Adipose tissue (tissue), 3 donors: ENCODE data around the gene ENOX1. TPM values are rescaled to one million over a fixed set of nuclear protein-coding genes. Genes with fewer than 3 reads are reported as not detected.

Experiments used
- H3K27ac ChIP-seq: one replicate; pipeline ENCODE4 v1.5.1; 2013; ENCODE audit warnings: low read depth, low read length
- WGBS, 3 donors: extraction: QIAGEN DNeasy Blood & Tissue Kit; methylation state at CpG; one replicate each; pipeline ENCODE4 v1.1.7; 2013; 5-methylcytosine and 5-hydroxymethylcytosine counted together
- polyA plus RNA-seq, 3 donors: library from polyadenylated mRNA; stranded (reverse); fragments of 200-250 nt; gene quantifications; one replicate each; pipeline ENCODE4 v1.2.3, GENCODE V29; 2013
- donor health status: healthy with polysubstance abuse.
- donor health status: Bipolar disorder and iron deficiency.
- donor health status: healthy.

Gene ENOX1
- polyA plus RNA-seq, 3 donors: 0.71 to 2.4 (median 2.4) TPM

DNA sequence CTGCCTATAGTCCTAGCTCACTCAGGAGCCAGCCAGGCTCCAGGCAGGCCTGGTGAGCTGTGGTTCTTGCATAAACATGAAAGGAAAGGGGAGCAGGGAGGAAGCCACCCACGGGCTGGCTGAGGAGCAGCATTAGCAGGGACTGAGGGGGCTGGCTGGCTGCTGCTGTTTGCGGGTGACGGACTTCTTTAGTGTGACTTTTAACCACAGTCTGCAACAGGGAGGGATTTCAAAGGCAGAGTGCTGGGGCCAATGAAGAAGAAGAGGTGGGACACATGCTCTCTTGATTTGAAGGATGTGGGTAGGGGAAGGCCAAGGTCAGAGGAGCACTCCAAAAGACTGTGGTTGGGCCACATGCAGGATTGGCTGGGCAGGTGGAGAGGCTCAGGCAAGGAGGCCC is 540.4 kb downstream of the ENOX1 start:
- H3K27ac ChIP-seq: no peak overlapping the region
- 60 to 70% (median 64%) methylated on average over 3 of the region's 3 CpGs for WGBS, 3 donors

DNA sequence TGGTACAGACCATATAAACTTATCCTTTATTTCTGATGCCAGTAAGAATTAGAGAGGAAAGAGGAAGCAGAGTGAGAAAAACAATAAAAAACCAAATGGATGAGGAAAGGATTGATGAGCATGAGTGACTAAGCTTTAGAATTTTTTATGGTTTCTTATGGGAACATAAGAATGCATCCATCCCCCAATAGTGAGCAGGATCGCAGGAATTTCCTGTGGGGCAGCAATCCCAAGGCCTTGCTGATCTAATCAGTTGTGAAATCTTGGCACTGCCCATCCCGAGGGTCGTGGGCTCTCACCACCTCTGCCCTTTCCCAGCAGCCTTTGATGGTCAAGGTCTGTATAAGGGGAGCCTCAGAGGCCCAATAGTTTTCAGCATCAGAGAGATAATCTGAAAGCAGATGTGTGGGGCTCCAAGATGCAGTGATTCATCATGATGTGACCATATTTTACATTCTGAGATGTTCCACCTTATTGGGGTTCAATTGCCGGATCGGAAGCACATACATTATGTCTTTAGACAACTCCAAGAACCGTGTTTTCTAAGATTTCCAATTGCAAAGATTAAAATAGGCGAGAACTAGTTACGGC is 541.3 kb downstream of the ENOX1 start:
- H3K27ac ChIP-seq: no peak overlapping the region
- 75 to 85% (median 81%) methylated on average over 8 of the region's 8 CpGs for WGBS, 3 donors

DNA sequence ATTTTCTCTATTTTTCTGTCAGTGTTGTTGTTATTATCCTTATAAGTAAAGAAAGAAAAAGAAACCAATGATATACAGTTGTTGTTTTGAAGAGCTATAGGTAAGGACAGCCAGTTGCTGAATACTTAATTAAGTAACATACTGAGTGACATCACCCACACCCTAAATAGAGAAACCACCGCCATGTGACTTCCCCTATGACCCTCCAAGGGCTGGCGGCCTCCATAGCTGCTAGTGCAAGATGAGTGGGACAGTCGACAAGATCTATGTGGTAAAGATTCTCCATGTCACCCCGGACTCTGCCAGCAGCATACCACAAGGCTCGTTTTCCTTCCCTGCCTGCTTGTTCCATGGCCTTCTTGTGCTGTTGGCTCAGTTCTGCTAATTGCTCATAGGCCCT is 542.3 kb downstream of the ENOX1 start:
- no peak overlapping the region for H3K27ac ChIP-seq
- WGBS, 3 donors: 78 to 89% (median 83%) methylated on average over 5 of the region's 5 CpGs

DNA sequence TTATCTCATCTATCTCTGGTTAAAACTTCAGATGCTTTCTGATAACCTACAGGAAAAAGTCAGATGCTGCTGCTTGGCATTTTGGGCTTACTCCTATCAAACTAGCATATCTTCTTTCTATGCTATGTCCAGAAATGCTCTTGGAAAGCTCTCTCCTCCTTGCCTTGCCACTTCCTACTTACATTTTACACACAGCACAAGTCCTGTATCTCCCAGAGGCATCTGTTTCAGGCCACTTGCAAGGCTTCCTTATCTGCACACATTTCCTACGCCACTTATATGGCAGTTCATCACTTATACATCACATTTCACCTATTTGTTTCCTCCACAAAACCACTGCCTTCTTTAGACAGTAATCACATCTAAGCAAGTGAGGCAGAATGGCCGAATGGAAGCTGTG is 543.1 kb downstream of the ENOX1 start:
- WGBS, 3 donors: 51 to 64% (median 60%) methylated on average over 2 of the region's 2 CpGs
- H3K27ac ChIP-seq: no peak overlapping the region

DNA sequence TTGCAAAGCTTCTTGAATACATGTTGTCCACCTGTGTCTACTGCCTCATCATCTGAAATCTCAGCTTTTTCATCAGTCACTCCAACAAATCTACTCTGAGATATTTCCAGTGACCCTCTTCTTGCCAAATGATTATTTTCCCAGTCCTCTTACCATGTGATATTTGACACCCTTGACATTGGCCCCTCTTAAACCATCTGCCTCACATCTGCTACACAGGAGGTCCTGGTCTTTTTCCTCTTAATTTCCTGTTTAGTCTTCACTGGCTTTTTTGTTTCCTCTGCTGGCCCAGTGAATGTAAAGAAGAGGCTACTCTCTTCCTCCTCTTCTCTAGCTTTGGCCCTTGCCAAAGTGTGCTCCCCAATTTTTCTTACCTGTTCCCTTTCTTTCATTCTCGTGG is 544.7 kb downstream of the ENOX1 start:
- no peak overlapping the region for H3K27ac ChIP-seq
- WGBS, 3 donors: 77 to 84% (median 82%) methylated on average over 1 of the region's 1 CpG

DNA sequence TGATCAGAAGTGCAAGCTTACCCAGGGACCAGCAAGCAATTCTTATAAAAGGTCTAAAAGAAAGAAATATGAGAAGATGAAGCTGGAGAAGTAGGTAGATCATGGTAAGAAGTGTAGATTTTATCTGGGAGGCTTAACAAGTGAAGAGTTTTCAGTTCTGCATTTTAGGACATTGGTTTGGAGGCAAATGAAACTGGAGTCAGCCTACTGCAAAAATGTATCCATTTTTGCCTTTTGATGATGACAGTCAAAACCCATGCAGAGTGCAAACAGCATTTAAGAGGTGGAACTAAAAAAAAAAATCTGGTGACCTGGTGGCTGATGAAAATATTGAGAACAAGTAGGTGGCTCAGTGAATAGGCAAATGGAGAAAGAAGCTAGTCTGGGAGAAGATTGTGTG is 546.5 kb downstream of the ENOX1 start:
- H3K27ac ChIP-seq: no peak overlapping the region

DNA sequence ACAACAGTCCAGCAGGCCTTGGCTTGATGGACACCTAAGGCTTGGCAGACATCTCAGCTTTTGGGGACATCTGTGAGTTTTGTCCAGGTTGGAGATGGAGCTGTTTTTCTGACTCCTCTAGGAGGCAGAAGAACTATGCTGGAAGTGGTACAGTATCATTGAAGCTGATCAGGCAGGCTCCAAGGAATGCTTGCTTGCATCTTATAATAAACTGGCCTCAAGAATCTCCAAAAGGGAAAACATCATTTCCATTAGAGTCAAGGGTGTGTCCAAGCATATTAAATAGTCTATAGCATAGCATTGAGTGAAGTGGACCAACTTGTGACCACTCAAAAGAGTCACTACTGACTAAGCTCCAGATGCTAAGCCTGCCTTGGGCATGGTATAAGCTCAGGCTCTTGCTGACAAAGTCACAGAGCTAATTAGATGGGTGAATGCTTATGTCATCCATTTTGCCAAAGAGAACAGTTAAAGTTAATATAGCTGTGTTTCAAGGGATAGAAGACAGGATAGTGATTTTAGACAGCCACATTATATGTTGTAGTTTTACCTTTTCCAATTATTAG is 547.4 kb downstream of the ENOX1 start:
- no peak overlapping the region for H3K27ac ChIP-seq

DNA sequence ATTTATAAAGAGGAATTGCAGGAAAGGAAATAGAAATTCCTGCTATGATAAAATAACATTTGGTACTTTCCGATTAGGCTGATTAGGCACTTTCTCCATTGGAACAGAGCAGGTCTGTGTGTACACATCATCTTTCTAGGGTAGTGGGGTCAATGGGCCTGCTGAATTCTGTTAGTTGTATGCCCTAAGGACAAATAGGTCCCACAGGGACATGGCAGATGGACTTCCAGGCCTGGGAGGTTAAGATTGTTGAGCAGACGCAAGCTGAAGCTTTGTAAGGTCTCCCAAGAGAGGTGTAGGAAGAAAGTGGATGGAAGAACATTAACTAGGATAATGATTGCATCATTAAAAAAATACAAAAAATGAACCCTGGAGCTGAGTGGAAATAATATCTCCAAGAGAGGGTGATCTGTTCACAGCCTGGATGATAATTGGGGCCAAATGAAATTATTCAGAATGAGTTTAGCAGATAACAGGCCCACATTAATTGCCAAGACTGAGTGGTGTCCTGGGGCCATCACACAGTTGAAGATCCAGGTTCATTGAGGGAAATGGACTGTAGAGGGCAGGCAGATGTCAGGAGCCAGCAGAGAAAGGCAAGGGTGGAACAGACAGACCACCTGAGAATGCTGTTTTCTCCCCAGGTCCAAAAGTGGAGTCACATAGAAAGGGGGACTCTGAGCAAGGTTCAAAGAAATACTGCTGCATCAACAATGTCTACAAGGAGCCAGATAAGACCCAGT is 548.3 kb downstream of the ENOX1 start:
- H3K27ac ChIP-seq: no peak overlapping the region
- WGBS, 3 donors: 71 to 97% (median 90%) methylated on average over 2 of the region's 2 CpGs

DNA sequence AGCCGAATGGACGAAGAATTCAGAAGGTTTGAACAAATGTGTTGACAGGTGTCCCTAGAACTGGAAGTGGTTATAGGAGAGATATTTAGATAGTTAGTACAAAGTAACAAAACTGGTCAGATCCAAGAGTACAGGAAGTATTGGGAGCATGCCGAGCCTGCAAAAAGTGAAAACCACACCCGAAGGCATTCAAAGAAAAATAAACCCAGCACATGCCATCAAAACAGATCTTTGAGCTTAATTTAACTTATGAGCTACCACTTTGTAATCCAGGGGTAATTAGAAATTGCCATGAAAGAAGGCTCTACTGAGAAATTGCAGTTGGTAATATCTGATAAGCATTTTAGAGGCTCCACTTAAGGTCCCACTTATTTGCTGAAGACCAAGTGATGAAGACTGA is 549.2 kb downstream of the ENOX1 start:
- 78 to 89% (median 84%) methylated on average over 4 of the region's 4 CpGs for WGBS, 3 donors

DNA sequence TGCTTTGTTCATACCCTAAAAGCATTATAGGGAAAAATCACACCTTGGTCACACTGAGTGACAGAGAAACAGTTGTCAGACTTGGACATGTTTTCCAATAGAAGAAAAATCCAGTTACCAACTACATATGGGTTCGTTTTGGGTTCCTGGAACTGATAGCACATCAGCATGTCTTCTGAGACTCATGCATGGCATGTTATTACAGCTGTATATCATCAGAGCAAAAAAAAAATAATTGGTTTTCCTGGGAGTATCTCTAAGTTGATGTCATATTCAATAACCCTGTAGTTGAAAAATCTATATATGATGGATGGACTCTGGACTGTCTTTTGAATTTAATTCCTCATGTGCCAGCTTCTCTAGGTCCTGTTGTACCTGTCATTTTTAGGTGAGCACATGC is 551.7 kb downstream of the ENOX1 start:
- no peak overlapping the region for H3K27ac ChIP-seq
- WGBS, 3 donors: 45 to 83% (median 74%) methylated on average over 1 of the region's 1 CpG

More for the DNA sequence above, 549.2 kb downstream of the ENOX1 start:
- no peak overlapping the region for H3K27ac ChIP-seq

DNA sequence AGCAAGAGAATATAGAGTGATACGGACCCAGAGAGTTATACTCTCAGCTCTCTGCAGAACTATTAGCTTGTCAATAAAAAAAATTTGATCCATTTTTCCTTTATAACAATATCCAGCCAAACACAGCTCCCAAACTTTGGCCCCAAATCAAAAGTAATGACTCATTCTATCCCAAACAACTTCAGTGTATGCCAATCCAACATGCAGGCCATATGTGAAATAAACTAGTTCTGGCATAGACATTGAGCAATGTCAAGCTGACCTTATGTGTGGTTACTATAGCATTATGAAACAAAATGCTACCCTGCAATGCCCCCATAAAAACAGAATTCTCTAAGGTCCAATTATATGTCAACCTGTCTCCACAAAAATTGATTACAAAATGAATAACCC is 553.9 kb downstream of the ENOX1 start:
- no peak overlapping the region for H3K27ac ChIP-seq
- 81 to 91% (median 90%) methylated on average over 1 of the region's 1 CpG for WGBS, 3 donors

DNA sequence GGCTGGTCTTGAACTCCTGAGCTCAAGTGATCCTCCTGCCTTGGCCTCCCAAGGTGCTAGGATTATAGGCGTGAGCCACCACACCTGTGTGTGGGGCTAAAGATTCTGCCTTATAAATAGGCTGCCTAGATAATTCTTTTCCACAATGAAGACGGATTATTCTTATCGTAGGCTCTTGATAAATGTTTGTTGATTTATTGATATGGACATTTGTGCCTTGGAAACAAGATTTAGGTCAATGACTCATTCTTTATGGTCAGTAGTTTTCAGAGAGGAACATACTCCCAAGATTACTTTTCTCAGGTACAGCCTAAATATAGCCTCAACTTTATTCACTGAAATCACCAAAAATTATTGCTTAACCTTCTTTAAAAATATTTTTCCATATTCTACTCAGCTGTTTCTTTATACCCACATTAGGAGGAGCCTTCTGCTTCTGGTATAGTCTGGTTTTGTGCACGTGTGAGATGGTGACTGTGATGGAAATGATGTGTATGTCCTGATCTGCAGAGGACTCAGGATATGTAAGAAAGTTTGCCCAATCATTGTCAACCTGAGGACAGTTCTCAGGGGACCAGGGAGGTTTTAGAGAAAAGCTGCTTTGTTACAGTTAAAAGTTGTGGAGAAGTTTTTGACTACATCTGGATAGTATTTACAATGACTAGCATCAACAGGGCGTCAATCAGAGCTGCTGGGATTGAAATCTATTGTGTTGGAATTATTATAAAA is 554.5 kb downstream of the ENOX1 start:
- WGBS, 3 donors: 52 to 87% (median 82%) methylated on average over 5 of the region's 5 CpGs
- no peak overlapping the region for H3K27ac ChIP-seq

DNA sequence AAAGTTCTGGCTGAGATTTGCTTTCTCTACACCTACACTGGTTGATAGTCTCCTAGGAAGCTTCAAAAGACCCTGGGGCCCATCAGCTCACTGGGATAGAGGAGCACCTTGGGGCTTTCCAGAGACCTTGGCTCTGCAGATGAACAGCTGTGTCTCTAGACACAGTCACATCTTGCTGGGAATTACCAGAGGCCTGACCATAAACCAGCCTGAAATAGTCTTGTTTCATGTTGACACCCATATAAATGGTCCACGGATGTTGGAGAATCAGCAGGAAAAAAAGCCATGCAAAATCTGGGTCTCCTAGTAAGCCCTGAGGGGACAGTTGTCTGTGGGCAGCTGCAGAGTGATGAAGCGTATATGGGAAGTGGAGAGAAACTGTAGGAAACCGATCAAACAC is 555.8 kb downstream of the ENOX1 start:
- no peak overlapping the region for H3K27ac ChIP-seq
- 46 to 72% (median 60%) methylated on average over 3 of the region's 3 CpGs for WGBS, 3 donors

DNA sequence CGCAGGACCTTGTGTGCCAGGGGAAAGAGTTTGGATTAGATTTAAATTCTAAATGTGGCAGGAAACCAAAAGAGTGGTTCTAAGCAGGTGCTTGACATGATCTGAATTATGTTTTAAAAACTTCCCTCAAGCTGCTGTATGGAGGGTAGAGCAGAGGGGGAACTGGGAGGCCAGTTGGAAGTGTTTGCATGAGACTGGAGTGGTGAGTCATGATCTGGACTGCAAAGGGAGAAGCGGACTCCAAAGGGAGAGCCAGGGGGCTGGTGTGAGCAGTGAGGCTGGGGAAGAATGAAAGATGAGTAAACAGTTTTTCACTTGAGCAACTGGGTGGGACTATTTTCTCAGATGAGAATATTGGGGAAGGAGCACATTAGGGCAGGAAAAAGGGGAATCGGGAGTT is 557.3 kb downstream of the ENOX1 start:
- WGBS, 3 donors: 53 to 71% (median 55%) methylated on average over 3 of the region's 3 CpGs
- H3K27ac ChIP-seq: no peak overlapping the region

DNA sequence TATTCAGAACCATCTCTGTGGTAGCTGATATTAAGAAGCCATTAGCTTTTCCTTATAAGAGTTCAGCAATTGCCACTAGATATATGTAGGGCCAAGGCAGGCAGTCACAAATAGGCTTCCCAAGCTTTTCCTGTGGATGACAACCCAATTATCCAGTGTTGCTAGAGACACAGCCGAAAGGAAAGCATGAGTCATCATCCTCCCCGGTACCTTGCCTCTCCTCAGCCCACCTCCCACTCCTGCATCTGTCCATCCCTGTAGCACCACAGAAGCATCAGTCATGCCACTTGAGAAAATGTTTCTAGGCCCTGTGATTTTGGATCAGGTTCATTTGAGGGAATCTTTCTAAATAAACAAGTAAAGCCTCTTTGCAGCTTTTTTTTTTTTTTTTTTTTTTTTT is 559.1 kb downstream of the ENOX1 start:
- 37 to 52% (median 37%) methylated on average over 2 of the region's 2 CpGs for WGBS, 3 donors
- no peak overlapping the region for H3K27ac ChIP-seq

DNA sequence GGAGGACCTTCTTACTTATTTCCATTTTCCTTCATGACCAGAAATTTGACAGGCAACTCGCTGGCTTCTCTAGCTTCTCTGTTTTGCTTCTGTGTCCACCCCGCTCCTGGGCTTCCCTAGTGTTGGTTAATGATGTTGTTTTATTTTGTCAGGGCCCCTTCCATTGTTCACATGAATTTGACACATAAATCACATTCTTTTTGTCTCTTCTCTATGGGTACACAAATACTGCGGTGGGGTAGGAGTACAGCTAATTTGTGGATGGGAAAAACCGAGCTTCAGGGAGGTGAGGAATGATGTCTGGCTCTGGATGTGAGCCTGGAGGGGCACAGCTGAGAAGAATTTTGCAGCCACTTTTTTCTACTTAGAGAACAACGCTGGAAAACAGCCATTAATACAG is 563.6 kb downstream of the ENOX1 start:
- 80 to 82% (median 81%) methylated on average over 5 of the region's 5 CpGs for WGBS, 3 donors
- H3K27ac ChIP-seq: no peak overlapping the region

DNA sequence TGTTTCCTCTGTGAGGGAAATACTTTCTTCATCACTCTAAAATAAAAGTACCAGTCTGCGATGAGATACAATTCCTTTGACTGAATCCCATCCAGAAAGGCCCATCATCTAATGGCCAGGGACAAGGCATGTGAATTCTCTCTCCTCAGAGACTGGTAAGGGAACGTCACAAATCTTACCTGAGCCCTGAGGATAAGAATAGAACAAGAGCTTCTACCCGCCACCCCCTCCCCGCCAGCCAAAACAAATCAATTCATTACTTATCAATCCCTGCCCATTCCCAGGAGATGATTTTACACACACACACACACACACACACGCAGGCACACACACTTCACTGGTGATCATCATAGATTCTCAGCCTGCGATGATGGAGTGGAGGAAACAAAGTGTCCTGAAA is 564.7 kb downstream of the ENOX1 start:
- H3K27ac ChIP-seq: no peak overlapping the region
- 85 to 91% (median 90%) methylated on average over 6 of the region's 6 CpGs for WGBS, 3 donors

DNA sequence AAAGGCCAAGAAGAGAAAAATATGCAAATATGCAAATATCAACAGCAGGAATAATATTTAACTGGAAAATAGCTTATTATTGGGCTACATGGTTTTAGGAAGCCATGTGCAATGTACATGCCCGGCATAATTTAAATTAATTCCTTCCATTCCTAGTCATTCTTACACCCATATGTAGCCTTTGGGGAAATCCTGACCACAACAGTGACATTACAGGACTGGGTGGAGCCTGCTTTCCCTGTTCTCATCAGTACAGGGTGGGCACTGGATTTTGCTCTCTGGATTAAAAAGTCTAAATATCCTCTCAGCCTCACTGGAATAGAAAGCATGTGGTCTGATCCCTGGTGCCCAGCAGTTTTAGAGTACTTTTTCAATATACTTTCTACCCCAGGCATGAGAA is 565.2 kb downstream of the ENOX1 start:
- WGBS, 3 donors: 93 to 97% (median 97%) methylated on average over 1 of the region's 1 CpG

DNA sequence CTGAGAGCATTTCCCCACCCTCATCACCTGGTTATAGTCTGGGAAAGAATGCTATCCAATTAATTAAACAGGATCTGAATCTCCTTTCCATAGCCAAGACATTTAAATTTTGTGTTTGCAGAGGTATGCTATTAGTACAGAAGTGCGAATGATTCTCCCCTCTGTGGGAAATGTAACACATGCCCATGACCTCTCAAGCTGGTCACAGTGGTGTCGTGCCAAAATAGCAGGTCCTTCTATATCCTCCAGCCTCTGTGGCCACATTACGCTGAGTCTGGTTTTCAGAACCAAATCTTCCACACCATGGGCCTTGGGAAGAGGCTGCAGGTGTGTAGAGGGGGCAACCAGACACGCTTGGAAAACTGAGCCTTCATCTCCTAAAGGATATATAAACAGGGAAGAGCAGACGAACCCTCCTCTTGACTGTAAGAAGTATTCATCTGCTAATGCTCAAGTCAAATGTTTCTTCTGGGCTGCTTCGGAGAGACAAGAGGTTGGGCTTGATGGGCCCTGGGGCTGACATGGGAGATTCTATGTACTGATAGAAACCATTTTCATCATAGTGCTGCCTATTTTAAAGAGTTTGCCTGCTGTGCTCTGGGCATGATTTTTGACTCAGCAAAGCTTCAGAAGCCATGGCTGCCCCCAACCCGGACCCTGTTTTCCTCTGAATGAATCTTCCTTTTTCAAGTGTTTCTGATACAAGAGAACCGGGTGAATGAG is 565.7 kb downstream of the ENOX1 start:
- WGBS, 3 donors: 82 to 92% (median 89%) methylated on average over 8 of the region's 8 CpGs
- H3K27ac ChIP-seq: no peak overlapping the region

More for the DNA sequence above, 565.2 kb downstream of the ENOX1 start:
- no peak overlapping the region for H3K27ac ChIP-seq
